Erythroblast (primary cell): Measurements from ENCODE around the gene CDK14.

Experiments
- GATA1 ChIP-seq: IDR thresholded peaks from 2 replicates; pipeline ENCODE4 v1.6.1; 2011; ENCODE audit warnings: low read depth, mild to moderate bottlenecking, control low read depth, low read length, moderate library complexity
- POLR2A ChIP-seq: IDR thresholded peaks from 2 replicates; pipeline ENCODE4 v1.6.1; 2011; ENCODE audit warnings: mild to moderate bottlenecking, low read length

DNA sequence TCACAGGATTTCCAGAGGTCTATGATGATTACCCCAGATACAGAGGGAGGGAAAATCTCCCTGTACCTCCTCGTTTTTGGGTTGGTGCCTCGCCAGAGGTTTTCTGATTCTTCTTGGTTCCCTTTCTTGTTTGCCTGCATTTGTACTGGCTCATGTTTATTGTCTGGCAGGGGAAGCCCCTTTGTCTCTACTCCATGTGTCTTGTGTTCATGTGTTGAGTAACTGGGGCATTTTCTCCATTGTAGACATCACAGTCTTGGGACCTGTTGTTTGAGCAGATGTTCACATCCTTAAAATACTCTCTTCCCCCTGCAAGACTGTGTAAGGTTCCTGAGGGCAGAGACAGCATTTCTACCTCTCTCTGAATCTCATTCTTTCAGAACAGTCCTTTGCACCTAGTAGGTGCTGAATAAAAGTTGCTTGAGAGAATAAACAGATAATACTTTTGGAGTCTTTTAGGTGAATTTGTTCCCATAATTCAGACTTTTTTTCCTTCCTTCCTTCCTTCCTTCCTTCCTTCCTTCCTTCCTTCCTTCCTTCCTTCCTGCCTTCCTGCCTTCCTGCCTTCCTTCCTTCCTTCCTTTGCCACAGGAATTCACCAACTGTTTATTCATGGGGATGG is 25.1 kb downstream of the CDK14 start:
- TF ChIP-seq POLR2A (no peak), GATA1 (no peak)
